Ascending aorta (tissue), 2 donors: Measurements from ENCODE around the gene REXO1. TPM values are rescaled to one million over a fixed set of nuclear protein-coding genes. Genes with fewer than 3 reads are reported as not detected.

Experiments used
- DNase-seq, 2 donors: peaks; one replicate each; pipeline ENCODE4 v3.0.0-alpha.2; 2019; ENCODE audit warnings: low spot score in 2 of 2
- H3K27ac ChIP-seq, 2 donors: fragments of 200-600 bp; sonication (generic); one replicate each; pipeline ENCODE4 v1.5.1; 2016 to 2017; ENCODE audit warnings: mild to moderate bottlenecking in 1 of 2
- H3K27me3 ChIP-seq: fragments of 200-600 bp; sonication (generic); one replicate; pipeline ENCODE4 v1.5.1; 2017
- H3K36me3 ChIP-seq, 2 donors: fragments of 200-600 bp; sonication (generic); one replicate each; pipeline ENCODE4 v1.5.1; 2016
- H3K4me1 ChIP-seq, 2 donors: fragments of 200-600 bp; sonication (generic); one replicate each; pipeline ENCODE4 v1.5.1; 2016 to 2017; ENCODE audit warnings: mild to moderate bottlenecking in 1 of 2
- H3K4me3 ChIP-seq, 2 donors: fragments of 200-600 bp; sonication (generic); one replicate each; pipeline ENCODE4 v1.5.1; 2016 to 2017; ENCODE audit warnings: mild to moderate bottlenecking in 1 of 2
- H3K9me3 ChIP-seq, 2 donors: fragments of 200-600 bp; sonication (generic); one replicate each; pipeline ENCODE4 v1.5.1; 2016
- CTCF ChIP-seq, 3 experiments: fragments of 200-600 bp in 2 of 3; fragments of 450-650 bp in 1 of 3; sonication (generic) in 2 of 3; IDR thresholded peaks; one replicate each; pipeline ENCODE4 v1.5.1; 2016 to 2019; ENCODE audit warnings: antibody characterized with exemption in 3 of 3, mild to moderate bottlenecking in 1 of 3, moderate library complexity in 1 of 3
- intact Hi-C: fragments of 100-400 bp; cut with DNase I; formaldehyde crosslinking; loops from one replicate; pipeline ENCODE4 v1.15.1; 2023
- total RNA-seq: library from RNA; depleted of rRNA; stranded (reverse); fragments of >200 nt; gene quantifications from one replicate; pipeline ENCODE4 v1.1.0, GENCODE V29; 2016

REXO1 gene
- total RNA-seq, 1 donor from 2014 or later: 45.1 TPM

GRCh38 chr19:1856698-1857603 lies 8.7 kb upstream of the REXO1 start:
- H3K27ac ChIP-seq: peak overlapping the region; percentile 65 to 67
- H3K36me3 ChIP-seq: peaks cover 0 to 5% of the 10 kb centered on the region in 2 donors
- intact Hi-C loops: no loop called here
- H3K4me3 ChIP-seq: peak overlapping the region; percentile 47 to 62
- peak in 1 of 2 donors; percentile 89 for DNase-seq
- no peaks in the 10 kb centered on the region for H3K27me3 ChIP-seq
- H3K4me1 ChIP-seq: peaks cover 15 to 30% of the 10 kb centered on the region in 2 donors
- no peak for TF ChIP-seq CTCF (IDR thresholded peaks at IDR 0.05)
- H3K9me3 ChIP-seq: no peaks in the 10 kb centered on the region

GRCh38 chr19:1856345-1856697 lies 8.0 kb upstream of the REXO1 start:
- Histone ChIP-seq H3K9me3 (no peaks in the 10 kb centered on the region), H3K27ac (peak overlapping the region; percentile 65 to 67), H3K4me1 (peaks cover 15 to 29% of the 10 kb centered on the region in 2 donors), H3K36me3 (peaks cover 0 to 5% of the 10 kb centered on the region in 2 donors), H3K4me3 (peak overlapping the region; percentile 47 to 62), H3K27me3 (no peaks in the 10 kb centered on the region)
- no peak for TF ChIP-seq CTCF (IDR thresholded peaks at IDR 0.05)
- intact Hi-C loops: no loop called here
- no peak for DNase-seq

GRCh38 chr19:1855828-1856255 lies 7.6 kb upstream of the REXO1 start:
- DNase-seq: no peak
- Histone ChIP-seq H3K36me3 (peaks cover 0 to 5% of the 10 kb centered on the region in 2 donors), H3K27me3 (no peaks in the 10 kb centered on the region), H3K4me1 (peaks cover 14 to 29% of the 10 kb centered on the region in 2 donors), H3K27ac (peak overlapping the region; percentile 65 to 67), H3K9me3 (no peaks in the 10 kb centered on the region), H3K4me3 (peak overlapping the region in 1 of 2 donors; percentile 62)
- TF ChIP-seq CTCF (IDR thresholded peaks at IDR 0.05): no peak
- intact Hi-C loops: no loop called here

- H3K4me3 ChIP-seq: peak overlapping the region in 1 of 2 donors; percentile 62
- no peaks in the 10 kb centered on the region for H3K27me3 ChIP-seq
- peak; percentile 62 to 92 for DNase-seq
- H3K36me3 ChIP-seq: peaks cover 0 to 5% of the 10 kb centered on the region in 2 donors
- H3K27ac ChIP-seq: peak overlapping the region; percentile 65 to 67
- peaks cover 8 to 24% of the 10 kb centered on the region in 2 donors for H3K4me1 ChIP-seq
- no peak for TF ChIP-seq CTCF (IDR thresholded peaks at IDR 0.05)
- intact Hi-C loops: no loop called here
- H3K9me3 ChIP-seq: no peaks in the 10 kb centered on the region
These were observed 7.0 kb upstream of the REXO1 start for GRCh38 chr19:1855040-1855827.

GRCh38 chr19:1854542-1855039 lies 6.3 kb upstream of the REXO1 start:
- intact Hi-C loops: no loop called here
- H3K4me3 ChIP-seq: peak overlapping the region in 1 of 2 donors; percentile 4
- no peak for DNase-seq
- H3K4me1 ChIP-seq: peaks cover 6 to 22% of the 10 kb centered on the region in 2 donors
- H3K9me3 ChIP-seq: no peaks in the 10 kb centered on the region
- peaks cover 0 to 5% of the 10 kb centered on the region in 2 donors for H3K36me3 ChIP-seq
- peak overlapping the region; percentile 23 for H3K27ac ChIP-seq
- TF ChIP-seq CTCF (IDR thresholded peaks at IDR 0.05): no peak
- H3K27me3 ChIP-seq: no peaks in the 10 kb centered on the region
